Neuronal stem cell (in vitro differentiated cells): ENCODE measurements around the gene PARD3.

Experiments used
- DNase-seq: peaks from one replicate; pipeline ENCODE4 v3.0.0-alpha.2; 2013; ENCODE audit warnings: low spot score
- H2AFZ ChIP-seq: one replicate; pipeline ENCODE4 v1.6.1; 2013; ENCODE audit warnings: mild to moderate bottlenecking, low read length, inconsistent platforms
- H2AK5ac ChIP-seq: 2 replicates; pipeline ENCODE4 v1.6.1; 2013; ENCODE audit warnings: low read depth, mild to moderate bottlenecking, inconsistent platforms, low read length, moderate library complexity, mixed read lengths
- H2BK120ac ChIP-seq: 2 replicates; pipeline ENCODE4 v1.6.1; 2013; ENCODE audit warnings: low read depth, mild to moderate bottlenecking, inconsistent platforms, low read length, moderate library complexity, mixed read lengths
- H2BK12ac ChIP-seq: one replicate; pipeline ENCODE4 v1.6.1; 2013; ENCODE audit warnings: low read length, inconsistent platforms
- H2BK15ac ChIP-seq: 2 replicates; pipeline ENCODE4 v1.6.1; 2013; ENCODE audit warnings: mild to moderate bottlenecking, low read length, inconsistent platforms, mixed read lengths
- H2BK5ac ChIP-seq: one replicate; pipeline ENCODE4 v1.6.1; 2013; ENCODE audit warnings: inconsistent platforms, mild to moderate bottlenecking, low read length, moderate library complexity
- H3K14ac ChIP-seq: one replicate; pipeline ENCODE4 v1.6.1; 2013; ENCODE audit warnings: low read length, inconsistent platforms
- H3K18ac ChIP-seq: 2 replicates; pipeline ENCODE4 v1.6.1; 2013; ENCODE audit warnings: low read length, inconsistent platforms
- H3K23ac ChIP-seq: 2 replicates; pipeline ENCODE4 v1.6.1; 2013; ENCODE audit warnings: low read depth, mild to moderate bottlenecking, mixed read lengths, low read length, inconsistent platforms; ENCODE audit not compliant: poor library complexity
- H3K27ac ChIP-seq: replicated peaks from 3 replicates; pipeline ENCODE4 v1.5.1; 2013; ENCODE audit warnings: low read length, inconsistent platforms
- H3K27me3 ChIP-seq, 3 experiments: 2 replicates each; pipeline ENCODE4 v1.6.1; 2013; ENCODE audit warnings: low read length in 3 of 3, mild to moderate bottlenecking in 2 of 3, inconsistent platforms in 1 of 3, low read depth in 1 of 3, mixed read lengths in 1 of 3, moderate library complexity in 1 of 3; ENCODE audit not compliant: control insufficient read depth in 3 of 3, insufficient read depth in 3 of 3
- H3K36me3 ChIP-seq, 2 donors: replicated peaks in 1 of 2; 2 replicates each; pipeline ENCODE4 v1.6.1; 2013; ENCODE audit warnings: low read length in 2 of 2; ENCODE audit not compliant: control insufficient read depth in 2 of 2, insufficient read depth in 2 of 2
- H3K4ac ChIP-seq: 2 replicates; pipeline ENCODE4 v1.6.1; 2013; ENCODE audit warnings: inconsistent platforms, mild to moderate bottlenecking, low read length, moderate library complexity
- H3K4me1 ChIP-seq, 2 donors: 1 replicate in 1 of 2; 2 replicates in 1 of 2; pipeline ENCODE4 v1.6.1; 2013; ENCODE audit warnings: low read length in 2 of 2, low read depth in 1 of 2; ENCODE audit not compliant: control insufficient read depth in 2 of 2, insufficient read depth in 1 of 2
- H3K4me2 ChIP-seq: one replicate; pipeline ENCODE4 v1.6.1; 2013; ENCODE audit warnings: mild to moderate bottlenecking, low read length, inconsistent platforms; ENCODE audit not compliant: insufficient read depth, poor library complexity, severe bottlenecking
- H3K4me3 ChIP-seq, 2 donors: 2 replicates each; pipeline ENCODE4 v1.5.1; 2013; ENCODE audit warnings: low read length in 2 of 2, mild to moderate bottlenecking in 2 of 2, inconsistent platforms in 1 of 2, moderate library complexity in 1 of 2
- H3K79me1 ChIP-seq: one replicate; pipeline ENCODE4 v1.6.1; 2013; ENCODE audit warnings: low read depth, mild to moderate bottlenecking, inconsistent platforms, low read length, moderate library complexity
- H3K9ac ChIP-seq: one replicate; pipeline ENCODE4 v1.6.1; 2013; ENCODE audit warnings: mild to moderate bottlenecking, low read depth, low read length, inconsistent platforms; ENCODE audit not compliant: poor library complexity
- H3K9me3 ChIP-seq, 2 donors: replicated peaks in 1 of 2; 2 replicates each; pipeline versions ENCODE3 to v1.6.1; 2013; ENCODE audit warnings: low read length in 2 of 2, mild to moderate bottlenecking in 2 of 2, inconsistent platforms in 1 of 2, low read depth in 1 of 2, mixed read lengths in 1 of 2, moderate library complexity in 1 of 2; ENCODE audit not compliant: control insufficient read depth in 2 of 2, insufficient read depth in 1 of 2
- H4K8ac ChIP-seq: one replicate; pipeline ENCODE4 v1.6.1; 2013; ENCODE audit warnings: low read depth, mild to moderate bottlenecking, inconsistent platforms, low read length, moderate library complexity
- H4K91ac ChIP-seq: one replicate; pipeline ENCODE4 v1.6.1; 2013; ENCODE audit warnings: low read length, low read depth, mild to moderate bottlenecking, inconsistent platforms; ENCODE audit not compliant: poor library complexity
- WGBS, 2 donors: extraction: QIAGEN DNeasy Blood & Tissue Kit; methylation state at CpG; one replicate each; pipeline ENCODE4 v1.1.7; 2013; ENCODE audit warnings: missing lambda C conversion rate in 2 of 2, mixed read lengths in 1 of 2; ENCODE audit not compliant: insufficient read length in 2 of 2, insufficient replicate concordance in 1 of 2; ENCODE audit errors: extremely low coverage in 2 of 2; 5-methylcytosine and 5-hydroxymethylcytosine counted together

PARD3 gene

DNA sequence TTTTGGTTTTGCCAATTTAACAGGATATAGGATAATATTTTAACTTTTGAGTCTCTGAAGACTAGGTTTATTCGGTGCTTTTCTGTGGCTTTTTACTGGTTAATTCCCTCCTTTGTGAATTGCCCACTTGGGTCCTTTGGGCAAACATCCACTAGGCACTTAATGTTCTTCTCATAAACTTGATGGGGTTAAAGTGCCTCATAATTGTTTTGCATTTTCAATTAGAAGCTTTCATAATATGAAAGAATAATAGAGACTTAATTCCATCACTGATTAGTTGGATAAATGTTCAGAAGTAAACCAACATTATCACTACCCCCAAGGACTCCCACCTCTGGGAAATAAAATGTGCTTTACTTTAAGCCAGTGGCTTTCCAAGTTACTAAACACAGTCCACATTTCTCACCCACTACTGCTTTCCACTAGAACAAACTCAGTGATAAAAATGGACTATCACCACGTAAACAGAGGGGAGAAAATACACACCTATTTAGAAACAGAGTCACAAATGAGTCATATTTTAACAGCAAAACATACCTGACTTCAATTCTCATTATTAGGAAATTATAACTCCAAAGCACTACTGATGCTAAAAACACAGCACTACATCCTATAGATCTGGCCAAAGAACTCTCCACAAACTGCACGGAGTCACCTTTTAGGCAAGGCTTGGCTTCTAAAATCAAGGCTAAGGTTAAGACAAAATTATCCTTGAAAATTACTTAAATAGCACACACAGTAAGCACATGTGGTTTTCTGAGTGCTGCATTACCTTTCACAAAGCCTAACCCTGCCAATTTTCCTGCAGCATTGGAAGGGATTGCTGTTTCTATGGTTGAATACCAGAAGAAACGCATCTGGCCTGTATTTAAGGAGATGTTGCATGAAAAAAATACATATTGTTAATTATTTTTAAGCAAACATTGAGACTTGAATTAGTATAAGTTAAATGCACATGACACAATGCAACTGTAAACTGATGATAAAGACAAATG lies 41.2 kb downstream of the PARD3 start:
- no peak overlapping the region for H3K4ac ChIP-seq
- H3K18ac ChIP-seq = no peak overlapping the region
- H3K36me3 ChIP-seq = no peaks in the 10 kb centered on the region
- no peaks in the 10 kb centered on the region for H3K79me1 ChIP-seq
- H4K91ac ChIP-seq = no peak overlapping the region
- no peak overlapping the region for H3K14ac ChIP-seq
- no peak overlapping the region for H2AFZ ChIP-seq
- no peak for DNase-seq
- no CpG with 5 or more reads among the region's 4 CpGs for WGBS, 2 donors
- H3K23ac ChIP-seq = no peak overlapping the region
- no peak overlapping the region for H2BK5ac ChIP-seq
- no peak overlapping the region for H2BK15ac ChIP-seq
- H4K8ac ChIP-seq = no peak overlapping the region
- H3K4me2 ChIP-seq = no peak overlapping the region
- H3K4me1 ChIP-seq = peaks cover 2 to 3% of the 10 kb centered on the region in 2 donors
- no peaks in the 10 kb centered on the region for H3K27me3 ChIP-seq
- no peak overlapping the region for H2BK120ac ChIP-seq
- no peaks in the 10 kb centered on the region for H3K9me3 ChIP-seq
- H2AK5ac ChIP-seq = no peak overlapping the region
- no peak overlapping the region for H3K9ac ChIP-seq
- H3K27ac ChIP-seq = no peak overlapping the region
- H2BK12ac ChIP-seq = no peak overlapping the region
- no peak overlapping the region for H3K4me3 ChIP-seq

DNA sequence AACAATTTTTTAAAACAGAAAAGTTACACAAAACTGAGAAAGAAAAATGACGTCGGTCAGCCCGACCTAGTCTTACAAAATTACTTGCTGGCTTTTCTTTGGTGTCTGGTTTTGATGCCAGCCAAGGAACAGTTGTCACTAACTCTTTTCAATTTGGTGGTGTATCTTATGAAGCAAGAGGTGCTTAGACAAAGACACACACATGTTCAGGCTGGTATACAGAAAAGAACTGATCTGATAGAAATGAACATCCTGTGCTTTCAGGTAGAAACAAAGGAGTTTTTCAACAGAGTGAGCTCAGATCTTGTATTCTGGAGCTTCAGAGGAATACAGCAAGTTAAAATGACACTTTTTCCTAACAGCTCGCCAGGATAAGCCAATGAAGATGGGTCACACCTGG lies 43.6 kb downstream of the PARD3 start:
- no CpG with 5 or more reads among the region's 4 CpGs for WGBS, 2 donors
- Histone ChIP-seq H3K9ac (no peak overlapping the region), H2AFZ (no peak overlapping the region), H2BK15ac (no peak overlapping the region), H2BK5ac (no peak overlapping the region), H3K18ac (no peak overlapping the region), H3K4me1 (peaks cover 7 to 10% of the 10 kb centered on the region in 2 donors), H2BK120ac (no peak overlapping the region), H3K4ac (no peak overlapping the region), H3K27me3 (no peaks in the 10 kb centered on the region), H4K8ac (no peak overlapping the region), H3K14ac (no peak overlapping the region), H3K36me3 (no peaks in the 10 kb centered on the region), H3K4me2 (no peak overlapping the region), H3K23ac (no peak overlapping the region), H3K9me3 (no peaks in the 10 kb centered on the region), H2BK12ac (no peak overlapping the region), H3K4me3 (no peak overlapping the region), H2AK5ac (no peak overlapping the region), H3K27ac (no peak overlapping the region), H3K79me1 (no peaks in the 10 kb centered on the region), H4K91ac (no peak overlapping the region)
- DNase-seq = no peak

GRCh38 chr10:34771106-34771505 lies 44.0 kb downstream of the PARD3 start:
- Histone ChIP-seq H3K9me3 (no peaks in the 10 kb centered on the region), H4K91ac (no peak overlapping the region), H3K14ac (no peak overlapping the region), H2AFZ (no peak overlapping the region), H3K27me3 (no peaks in the 10 kb centered on the region), H3K27ac (no peak overlapping the region), H3K4me2 (no peak overlapping the region), H3K4ac (no peak overlapping the region), H2BK12ac (no peak overlapping the region), H3K4me3 (no peak overlapping the region), H3K36me3 (no peaks in the 10 kb centered on the region), H3K18ac (no peak overlapping the region), H2BK120ac (no peak overlapping the region), H3K79me1 (no peaks in the 10 kb centered on the region), H3K9ac (no peak overlapping the region), H3K4me1 (peaks cover 7 to 14% of the 10 kb centered on the region in 2 donors), H2BK5ac (no peak overlapping the region), H4K8ac (no peak overlapping the region), H2AK5ac (no peak overlapping the region), H3K23ac (no peak overlapping the region), H2BK15ac (no peak overlapping the region)
- DNase-seq = no peak
- no CpG with 5 or more reads among the region's 3 CpGs for WGBS, 2 donors

- Histone ChIP-seq H3K4ac (no peak overlapping the region), H3K27me3 (no peaks in the 10 kb centered on the region), H3K23ac (no peak overlapping the region), H2BK15ac (no peak overlapping the region), H3K4me3 (no peak overlapping the region), H2AK5ac (no peak overlapping the region), H3K27ac (no peak overlapping the region), H3K4me1 (peaks cover 7 to 14% of the 10 kb centered on the region in 2 donors), H2BK12ac (no peak overlapping the region), H3K9ac (no peak overlapping the region), H3K9me3 (no peaks in the 10 kb centered on the region), H3K79me1 (no peaks in the 10 kb centered on the region), H3K4me2 (no peak overlapping the region), H2AFZ (no peak overlapping the region), H4K8ac (no peak overlapping the region), H3K36me3 (no peaks in the 10 kb centered on the region), H4K91ac (no peak overlapping the region), H2BK120ac (no peak overlapping the region), H3K18ac (no peak overlapping the region), H2BK5ac (no peak overlapping the region), H3K14ac (no peak overlapping the region)
- no peak for DNase-seq
- WGBS, 2 donors = no CpG with 5 or more reads among the region's 2 CpGs
Measured at GRCh38 chr10:34769899-34770298, 45.2 kb downstream of the PARD3 start.
